Osteocyte (in vitro differentiated cells): Measurements from ENCODE around the gene GOLGA2. TPM values are rescaled to one million over a fixed set of nuclear protein-coding genes. Genes with fewer than 3 reads are reported as not detected.

Source experiments
- DNase-seq: peaks from one replicate; pipeline ENCODE4 v3.0.0; 2021; ENCODE audit warnings: mixed read lengths; ENCODE audit not compliant: unreplicated experiment; ENCODE audit errors: extremely low spot score
- H3K27ac Mint-ChIP-seq: one replicate; pipeline ENCODE4 v1.8.0; 2021; ENCODE audit warnings: mild to moderate bottlenecking, mixed read lengths; ENCODE audit not compliant: unreplicated experiment
- H3K27me3 Mint-ChIP-seq: one replicate; pipeline ENCODE4 v1.8.0; 2021; ENCODE audit warnings: mixed read lengths; ENCODE audit not compliant: unreplicated experiment
- H3K36me3 Mint-ChIP-seq: one replicate; pipeline ENCODE4 v1.8.0; 2021; ENCODE audit warnings: mixed read lengths; ENCODE audit not compliant: unreplicated experiment
- H3K4me1 Mint-ChIP-seq: one replicate; pipeline ENCODE4 v1.8.0; 2021; ENCODE audit warnings: mixed read lengths; ENCODE audit not compliant: unreplicated experiment
- H3K4me3 Mint-ChIP-seq: one replicate; pipeline ENCODE4 v1.8.0; 2021; ENCODE audit warnings: mild to moderate bottlenecking, moderate library complexity, mixed read lengths; ENCODE audit not compliant: unreplicated experiment
- H3K9me3 Mint-ChIP-seq: one replicate; pipeline ENCODE4 v1.8.0; 2021; ENCODE audit warnings: mixed read lengths; ENCODE audit not compliant: unreplicated experiment
- CTCF ChIP-seq: fragments of 200-600 bp; sonication (generic); IDR thresholded peaks from 2 replicates; pipeline ENCODE4 v1.5.0; 2021; ENCODE audit warnings: antibody characterized with exemption, mild to moderate bottlenecking, moderate library complexity
- total RNA-seq: library from RNA; stranded (reverse); gene quantifications from 2 replicates; pipeline ENCODE4 v1.2.1, GENCODE V29; 2021

Gene GOLGA2
- total RNA-seq, 1 donor from 2014 or later = 184 TPM

- H3K9me3 Mint-ChIP-seq = no peaks in the 10 kb centered on the region
- H3K27ac Mint-ChIP-seq = peak overlapping the region; percentile 89
- no peak for DNase-seq
- peaks cover 6% of the 10 kb centered on the region for H3K36me3 Mint-ChIP-seq
- no peaks in the 10 kb centered on the region for H3K27me3 Mint-ChIP-seq
- peak overlapping the region; percentile 60 for H3K4me3 Mint-ChIP-seq
- H3K4me1 Mint-ChIP-seq = peaks cover 38% of the 10 kb centered on the region
- TF ChIP-seq CTCF = no peak
Observed at GRCh38 chr9:128245421-128246151, 30.2 kb downstream of the GOLGA2 start.

DNA sequence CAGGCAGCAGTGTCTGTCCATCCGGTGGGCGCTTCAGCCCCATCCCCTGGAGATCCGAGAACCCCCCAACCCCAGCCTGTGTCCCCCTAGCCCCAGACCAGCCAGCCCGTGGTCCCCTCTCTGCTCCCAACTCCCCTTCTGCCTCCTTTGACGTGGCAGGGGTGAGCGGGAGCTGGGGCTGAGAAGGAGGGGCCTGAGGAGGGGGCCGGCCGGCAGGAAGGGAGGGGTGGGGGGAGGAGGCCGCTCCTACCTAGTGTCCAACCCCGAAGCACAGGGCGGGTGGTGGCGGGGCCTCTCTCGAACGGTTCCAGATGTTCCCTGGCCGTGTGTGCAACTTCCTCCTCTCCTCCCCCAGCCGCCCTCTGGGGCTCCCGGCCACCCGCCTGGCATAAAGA, 31.0 kb downstream of the GOLGA2 start:
- Mint-ChIP-seq H3K27ac (peak overlapping the region; percentile 81), H3K36me3 (peaks cover 4% of the 10 kb centered on the region), H3K4me1 (peaks cover 38% of the 10 kb centered on the region), H3K9me3 (no peaks in the 10 kb centered on the region), H3K27me3 (no peaks in the 10 kb centered on the region), H3K4me3 (peak overlapping the region; percentile 69)
- TF ChIP-seq CTCF = no peak
- peak; percentile 93 for DNase-seq

DNA sequence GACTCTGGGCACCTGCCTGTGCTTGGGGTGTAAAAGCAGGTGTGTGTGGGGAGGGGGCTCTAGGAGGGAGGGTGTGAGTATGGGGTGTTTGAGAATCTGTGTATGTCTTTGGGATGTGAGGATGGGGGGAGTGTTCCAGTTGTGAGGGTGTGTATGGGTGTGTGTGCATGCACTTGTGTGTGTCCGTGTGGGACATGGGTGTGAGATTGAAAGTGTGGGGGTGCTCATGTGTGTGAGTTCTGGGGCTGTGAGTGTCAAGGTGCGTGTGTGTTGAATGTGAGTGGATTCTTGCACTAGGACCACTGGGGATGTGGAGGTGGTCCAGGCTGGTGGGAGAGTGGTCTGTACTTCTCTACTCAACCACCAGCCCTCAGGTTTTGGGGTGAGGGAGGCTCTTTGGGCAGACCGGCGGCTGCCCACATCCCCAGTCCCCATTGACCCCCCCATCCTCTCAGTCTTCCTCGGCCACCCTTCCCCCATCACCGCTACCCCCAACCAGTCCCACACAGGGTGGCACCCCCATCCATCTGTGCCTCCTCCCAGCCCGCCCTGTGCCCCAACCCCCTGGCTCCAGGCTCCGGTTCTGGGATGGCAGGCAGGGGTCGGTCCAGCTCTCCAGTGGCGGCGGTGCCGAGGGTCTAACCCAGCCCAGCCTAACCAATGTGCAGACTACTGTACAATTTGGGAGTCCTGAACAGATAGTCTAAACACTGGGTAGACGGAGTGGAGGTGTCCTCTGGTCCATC, 31.5 kb downstream of the GOLGA2 start:
- H3K4me3 Mint-ChIP-seq = peak overlapping the region; percentile 69
- peak overlapping the region; percentile 81 for H3K27ac Mint-ChIP-seq
- H3K36me3 Mint-ChIP-seq = no peaks in the 10 kb centered on the region
- DNase-seq = no peak
- no peaks in the 10 kb centered on the region for H3K27me3 Mint-ChIP-seq
- no peak for TF ChIP-seq CTCF
- no peaks in the 10 kb centered on the region for H3K9me3 Mint-ChIP-seq
- H3K4me1 Mint-ChIP-seq = peaks cover 38% of the 10 kb centered on the region

DNA sequence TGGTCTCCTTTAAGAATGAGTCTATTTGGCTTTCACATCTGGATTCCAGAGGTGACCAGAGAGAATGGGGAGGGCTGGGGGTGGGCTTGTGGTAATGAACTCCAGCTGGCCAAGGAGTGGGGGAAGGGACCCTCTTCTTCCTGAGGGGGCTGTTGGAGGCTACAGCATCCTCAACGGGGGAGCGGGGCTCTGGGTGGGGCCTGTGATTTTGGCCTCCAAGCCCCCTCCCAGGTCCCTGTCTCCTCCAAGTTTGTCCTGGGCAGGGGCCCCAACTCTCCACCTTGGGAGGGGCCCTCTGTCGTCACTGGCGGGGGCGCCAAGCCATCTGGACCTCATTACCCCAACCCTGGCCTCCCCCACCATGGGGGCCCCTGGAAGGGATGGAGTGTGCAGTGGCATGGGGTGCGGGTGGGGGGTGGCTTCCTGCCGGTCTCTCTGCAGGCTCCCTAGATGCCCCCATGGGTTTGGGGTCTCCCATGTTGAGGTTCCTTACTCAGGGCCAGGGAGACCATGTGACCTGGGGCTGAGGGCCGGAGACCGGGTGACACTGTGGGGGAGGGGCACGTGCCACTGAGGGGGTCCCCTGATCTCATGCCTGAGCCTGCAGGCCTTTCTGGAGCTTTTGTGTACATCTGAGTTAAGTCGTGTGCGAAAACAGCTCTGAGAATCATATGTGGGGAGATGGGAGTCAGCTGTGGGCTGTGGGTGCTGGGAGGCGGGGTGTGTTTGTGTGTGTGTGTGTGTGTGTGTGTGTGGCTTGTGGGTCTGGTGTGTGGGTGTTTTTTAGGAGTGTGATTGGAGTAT, 32.4 kb downstream of the GOLGA2 start:
- no peak for DNase-seq
- H3K27ac Mint-ChIP-seq = peak overlapping the region; percentile 81

More for the DNA sequence above, 32.4 kb downstream of the GOLGA2 start:
- no peak for TF ChIP-seq CTCF
- Mint-ChIP-seq H3K4me3 (peak overlapping the region; percentile 69), H3K9me3 (no peaks in the 10 kb centered on the region), H3K36me3 (no peaks in the 10 kb centered on the region), H3K27me3 (no peaks in the 10 kb centered on the region), H3K4me1 (peaks cover 38% of the 10 kb centered on the region)
